Dendritic cell treated with granulocyte-macrophage colony-stimulating factor and Interleukin-4, amounts not matched to agents 40 ng/mL and 50 ng/mL, for 4 days (primary cell): Measurements from ENCODE around the gene BBOF1.
"Not testable (repeated sequence)": the region's sequence is repeated elsewhere in the genome, so short reads cannot be mapped to it uniquely, and the experiment has no call there.

Experiments used
- H3K27ac Mint-ChIP-seq: one replicate; pipeline ENCODE4 v1.8.0; 2022; ENCODE audit warnings: mild to moderate bottlenecking, mixed read lengths
- H3K27me3 Mint-ChIP-seq: one replicate; pipeline ENCODE4 v1.8.0; 2022; ENCODE audit warnings: mild to moderate bottlenecking, mixed read lengths
- H3K36me3 Mint-ChIP-seq: one replicate; pipeline ENCODE4 v1.8.0; 2022; ENCODE audit warnings: low read depth, mixed read lengths
- H3K4me1 Mint-ChIP-seq: one replicate; pipeline ENCODE4 v1.8.0; 2022; ENCODE audit warnings: low read depth, mixed read lengths
- H3K4me3 Mint-ChIP-seq: one replicate; pipeline ENCODE4 v1.8.0; 2022; ENCODE audit warnings: mild to moderate bottlenecking, moderate library complexity, mixed read lengths
- H3K9me3 Mint-ChIP-seq: one replicate; pipeline ENCODE4 v1.8.0; 2022; ENCODE audit warnings: mixed read lengths
- intact Hi-C: fragments of 100-400 bp; cut with micrococcal nuclease; formaldehyde crosslinking; loops from one replicate; pipeline ENCODE4 v1.15.0; 2022

The BBOF1 gene

DNA sequence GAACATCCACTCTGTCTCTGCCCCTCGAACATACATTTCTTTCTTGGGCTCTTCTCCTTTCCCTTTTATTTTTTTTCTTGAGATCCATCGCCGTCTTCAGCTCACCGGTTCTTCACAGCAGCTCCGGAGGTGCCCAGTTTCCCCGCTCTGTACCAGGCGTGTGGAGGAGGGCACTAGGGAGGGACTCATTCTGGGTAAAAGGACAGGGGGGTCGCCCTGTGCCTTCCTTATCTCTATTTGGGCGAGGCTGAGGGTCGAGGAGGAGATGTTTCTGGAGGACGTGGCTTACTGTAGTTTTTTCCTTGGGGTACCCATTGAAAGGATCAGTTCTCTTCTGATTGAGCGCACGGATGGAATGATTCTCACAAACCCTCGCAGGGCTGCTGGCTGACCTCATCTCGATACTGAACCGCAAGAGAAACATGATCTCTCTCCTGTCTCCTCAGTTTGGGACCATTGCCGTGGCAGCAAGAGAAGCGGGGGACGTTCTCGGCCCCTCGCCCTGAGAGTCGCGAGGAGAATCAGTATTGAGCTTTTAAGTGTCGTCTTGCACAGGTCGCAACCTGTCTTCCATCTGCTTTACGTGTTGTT, 66.0 kb downstream of the BBOF1 start:
- intact Hi-C loops, result loop anchor here (2.0 to 10.0 kb wide), 2 partner anchors 66 to 680 kb away; partner anchors contain the start of genes BBOF1, ENTPD5 and YLPM1
- H3K4me1 Mint-ChIP-seq, result peaks cover 34% of the 10 kb centered on the region
- peak overlapping the region; percentile 89 for H3K27ac Mint-ChIP-seq

DNA sequence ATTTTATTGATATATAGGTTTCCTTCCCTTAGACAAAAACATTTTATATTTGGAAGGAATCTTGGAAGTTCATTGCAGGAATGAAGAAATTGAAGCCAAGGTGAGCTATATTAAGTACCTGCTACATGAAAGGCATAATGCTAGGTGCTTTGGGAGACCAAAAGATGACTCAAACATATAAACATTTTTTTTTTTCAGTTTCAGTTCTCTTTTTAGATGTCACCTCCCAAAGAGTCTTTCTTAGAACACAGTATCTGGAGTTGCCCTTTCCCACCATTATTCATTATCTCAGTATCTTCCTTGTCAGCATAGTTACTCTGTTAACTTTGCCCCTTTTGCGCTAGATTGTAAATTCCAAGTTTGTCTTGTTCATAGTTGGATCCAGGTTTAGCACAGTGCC, 66.7 kb downstream of the BBOF1 start:
- Mint-ChIP-seq H3K4me1 (peaks cover 34% of the 10 kb centered on the region), H3K27ac (no peak overlapping the region), H3K27me3 (no peaks in the 10 kb centered on the region), H3K4me3 (peak overlapping the region; percentile 87), H3K36me3 (peaks cover 17% of the 10 kb centered on the region), H3K9me3 (no peaks in the 10 kb centered on the region)
- intact Hi-C loops, result loop anchor here (2.0 to 10.0 kb wide), 2 partner anchors 67 to 679 kb away; partner anchors contain the start of genes BBOF1, ENTPD5 and YLPM1

More for the DNA sequence above, 66.0 kb downstream of the BBOF1 start:
- Mint-ChIP-seq H3K9me3 (no peaks in the 10 kb centered on the region), H3K4me3 (peak overlapping the region; percentile 87), H3K27me3 (no peaks in the 10 kb centered on the region), H3K36me3 (peaks cover 15% of the 10 kb centered on the region)

DNA sequence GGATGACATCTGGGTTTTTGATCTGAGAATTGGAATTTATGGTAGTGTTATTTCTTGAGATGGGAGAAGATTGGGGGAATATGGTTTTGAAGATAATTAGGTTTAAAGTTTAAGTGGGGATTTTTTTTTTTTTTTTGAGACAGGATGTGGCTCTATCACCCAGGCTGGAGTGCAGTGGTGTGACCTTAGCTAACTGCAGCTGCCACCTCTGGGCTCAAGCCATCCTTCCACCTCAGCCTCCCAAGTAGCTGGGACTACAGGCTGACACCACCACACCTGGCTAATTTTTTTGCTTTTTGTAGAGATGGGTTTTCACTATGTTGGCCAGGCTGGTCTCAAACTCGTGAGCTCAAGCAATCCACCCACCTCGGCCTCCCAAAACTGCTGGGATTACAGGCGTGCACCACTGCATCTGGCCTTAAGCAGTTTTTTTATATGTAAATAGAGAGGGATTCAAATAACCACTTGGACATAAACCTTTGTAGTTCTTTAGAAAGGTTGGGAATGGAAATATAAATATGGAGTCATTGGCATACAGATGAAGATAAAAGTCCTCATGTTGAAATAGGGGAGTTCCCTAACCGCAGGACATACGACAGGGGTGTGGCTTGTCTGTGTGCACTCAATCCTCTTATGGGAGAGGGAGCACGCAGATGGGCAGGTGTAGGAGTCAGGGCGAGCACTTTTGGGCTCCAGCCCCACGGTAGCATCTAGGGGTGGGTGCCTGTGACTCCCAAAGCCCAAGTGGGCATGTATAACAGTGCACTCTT, 70.3 kb downstream of the BBOF1 start:
- Mint-ChIP-seq H3K9me3 (no peaks in the 10 kb centered on the region), H3K27me3 (no peaks in the 10 kb centered on the region), H3K4me1 (peaks cover 21% of the 10 kb centered on the region), H3K36me3 (peaks cover 27% of the 10 kb centered on the region), H3K27ac (no peak overlapping the region), H3K4me3 (no peak overlapping the region)
- intact Hi-C loops, result loop anchor here (10.0 kb wide), 1 partner anchor 675 kb away; the partner anchor contains the start of gene YLPM1

DNA sequence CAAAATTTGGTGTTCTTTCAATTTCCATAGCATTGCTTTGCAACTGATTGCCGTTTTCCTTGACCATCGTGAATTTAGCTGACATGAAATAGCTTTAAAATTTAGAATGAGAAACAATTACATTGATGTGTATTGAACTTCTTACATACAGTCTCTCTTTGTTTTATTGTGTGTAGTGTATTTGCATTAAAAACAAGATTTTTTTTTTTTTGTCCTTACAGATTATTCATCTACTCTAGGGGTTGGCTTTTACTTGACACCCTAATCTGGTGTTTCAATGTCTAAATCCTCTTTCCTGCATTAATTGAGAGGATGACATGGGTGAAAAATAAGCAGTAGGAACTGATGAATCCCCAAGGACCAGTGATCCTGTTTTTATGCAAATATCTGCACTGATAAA, 86.2 kb downstream of the BBOF1 start:
- H3K36me3 Mint-ChIP-seq, result peaks cover 44% of the 10 kb centered on the region
- H3K4me3 Mint-ChIP-seq, result no peak overlapping the region
- no peaks in the 10 kb centered on the region for H3K9me3 Mint-ChIP-seq
- H3K27me3 Mint-ChIP-seq, result no peaks in the 10 kb centered on the region
- H3K27ac Mint-ChIP-seq, result no peak overlapping the region
- intact Hi-C loops, result no loop called here
- H3K4me1 Mint-ChIP-seq, result no peaks in the 10 kb centered on the region

DNA sequence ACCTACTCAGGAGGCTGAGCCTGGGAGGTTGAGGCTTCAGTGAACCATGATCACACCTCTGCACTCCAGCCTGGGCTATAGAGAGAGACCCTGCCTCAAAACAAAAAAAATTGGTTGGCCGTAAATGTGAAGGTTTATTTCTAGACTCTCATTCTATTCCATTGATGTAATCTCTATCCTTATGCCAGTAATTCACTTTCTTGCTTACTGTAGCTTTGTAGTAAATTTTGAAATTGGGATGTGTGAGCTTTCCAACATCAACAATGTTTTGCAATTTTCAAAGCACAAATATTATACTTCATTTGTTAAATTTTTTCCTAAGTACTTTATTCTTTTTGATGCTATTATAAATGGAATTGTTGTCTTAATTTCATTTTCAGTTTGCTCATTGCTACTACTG, 90.2 kb downstream of the BBOF1 start:
- Mint-ChIP-seq H3K36me3 (peaks cover 36% of the 10 kb centered on the region), H3K9me3 (no peaks in the 10 kb centered on the region), H3K4me1 (no peaks in the 10 kb centered on the region), H3K27me3 (no peaks in the 10 kb centered on the region), H3K4me3 (no peak overlapping the region), H3K27ac (no peak overlapping the region)
- intact Hi-C loops, result no loop called here

DNA sequence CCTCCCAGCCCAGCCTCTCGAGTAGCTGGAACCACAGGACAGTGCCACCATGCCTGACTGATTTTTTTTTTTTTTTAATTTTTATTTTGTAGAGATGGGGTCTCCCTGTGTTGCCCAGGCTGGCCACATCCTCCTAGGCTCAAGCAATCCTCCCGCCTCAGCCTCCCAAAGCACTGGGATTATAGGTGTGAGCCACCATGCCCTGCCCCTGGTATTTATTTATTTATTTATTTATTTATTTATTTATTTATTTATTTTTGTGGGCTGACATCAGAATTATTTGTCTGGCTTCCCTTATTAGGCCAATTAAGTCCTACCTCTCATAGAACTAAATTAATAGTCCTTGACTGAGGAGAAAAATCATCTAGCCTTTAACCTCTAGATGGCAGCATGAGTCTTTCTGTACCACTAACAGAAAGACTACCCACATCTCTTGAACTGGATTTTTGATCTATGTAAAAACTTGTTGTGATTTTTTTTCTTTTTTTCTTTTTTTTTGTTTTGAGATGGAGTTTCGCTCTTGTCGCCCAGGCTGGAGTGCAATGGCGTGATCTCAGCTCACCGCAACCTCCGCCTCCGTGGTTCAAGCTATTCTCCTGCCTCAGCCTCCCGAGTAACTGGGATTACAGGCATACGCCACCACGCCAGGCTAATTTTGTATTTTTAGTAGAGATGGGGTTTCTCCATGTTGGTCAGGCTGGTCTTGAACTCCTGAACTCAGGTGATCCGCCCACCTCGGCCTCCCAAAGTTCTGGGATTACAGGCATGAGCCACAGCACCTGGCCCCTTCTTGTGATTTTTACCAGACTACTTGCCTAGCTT, 92.5 kb downstream of the BBOF1 start:
- H3K27ac Mint-ChIP-seq, H3K9me3 Mint-ChIP-seq, H3K4me3 Mint-ChIP-seq, H3K4me1 Mint-ChIP-seq, H3K27me3 Mint-ChIP-seq: not testable (repeated sequence)
- H3K36me3 Mint-ChIP-seq, result peaks cover 23% of the 10 kb centered on the region
- intact Hi-C loops, result loop anchor here (1.0 kb wide), 1 partner anchor 140 kb away; no protein-coding TSS in a partner anchor
